CD4-positive, alpha-beta T cell treated with Interleukin-21 for 1 hour (primary cell): Measurements from ENCODE around the gene CEACAM16.

ENCODE experiments used
- DNase-seq: peaks from one replicate; pipeline ENCODE4 v3.0.0-alpha.2; 2020

The CEACAM16 gene

GRCh38 chr19:44747739-44748425, 48.9 kb downstream of the CEACAM16 start:
- no peak for DNase-seq

- peak; percentile 93 for DNase-seq
Observed at GRCh38 chr19:44748426-44749254, 49.7 kb downstream of the CEACAM16 start, which contains the start of gene BCL3. Gene BCL3 (plus strand): TSS chr19:44748708. CDS start chr19:44748791, 83 bp downstream.

- DNase-seq: no peak
Observed at GRCh38 chr19:44749292-44749691, 50.3 kb downstream of the CEACAM16 start.

- no peak for DNase-seq
Observed at GRCh38 chr19:44749994-44750393, 51.0 kb downstream of the CEACAM16 start.

- no peak for DNase-seq
Observed at GRCh38 chr19:44752123-44752815, 53.3 kb downstream of the CEACAM16 start.

GRCh38 chr19:44752816-44753625, 54.1 kb downstream of the CEACAM16 start:
- DNase-seq: peak; percentile 98

- no peak for DNase-seq
Observed at GRCh38 chr19:44753626-44753931, 54.6 kb downstream of the CEACAM16 start.

- DNase-seq: peak; percentile 95
Observed at GRCh38 chr19:44753932-44754749, 55.2 kb downstream of the CEACAM16 start.

- no peak for DNase-seq
Observed at GRCh38 chr19:44754750-44755080, 55.8 kb downstream of the CEACAM16 start.

GRCh38 chr19:44755219-44755618, 56.3 kb downstream of the CEACAM16 start:
- no peak for DNase-seq

GRCh38 chr19:44756089-44756562, 57.2 kb downstream of the CEACAM16 start:
- no peak for DNase-seq

GRCh38 chr19:44757057-44757734, 58.2 kb downstream of the CEACAM16 start:
- no peak for DNase-seq

GRCh38 chr19:44757735-44758505, 59.0 kb downstream of the CEACAM16 start:
- no peak for DNase-seq

GRCh38 chr19:44758596-44758995, 59.6 kb downstream of the CEACAM16 start:
- no peak for DNase-seq

- no peak for DNase-seq
Observed at GRCh38 chr19:44759083-44759804, 60.3 kb downstream of the CEACAM16 start.
